Measurements from ENCODE around the gene GNG4. TPM values are rescaled to one million over a fixed set of nuclear protein-coding genes. Genes with fewer than 3 reads are reported as not detected.
A peak's percentile ranks its signal among the peaks of the same experiment; 100 is the strongest.

Gene GNG4
- total and polyA plus RNA-seq, 8 donors, result 0.56 to 20.4 (median 3.0) TPM

GRCh38 chr1:235502601-235503402 is 146.8 kb downstream of the GNG4 start:
- H3K9me3 ChIP-seq, result no peaks in the 10 kb centered on the region
- 9 to 11% methylated on average over 5 of the region's 5 CpGs for WGBS, 2 donors
- no peaks in the 10 kb centered on the region for H3K27me3 ChIP-seq
- peaks cover 7 to 16% (median 15%) of the 10 kb centered on the region in 3 donors for H3K4me1 ChIP-seq
- intact Hi-C loops (cut with DNase I), result no loop called here
- peak overlapping the region; percentile 2 to 85 (median 72) for H3K4me3 ChIP-seq
- TF ChIP-seq CTCF (IDR thresholded peaks at IDR 0.05), result no peak
- H3K27ac ChIP-seq, result peak overlapping the region; percentile 98 to 100 (median 98)
- H3K36me3 ChIP-seq, result no peaks in the 10 kb centered on the region
- DNase-seq (no peak), FAIRE-seq (no peak), ATAC-seq (no peak)

GRCh38 chr1:235500971-235501540 is 148.5 kb downstream of the GNG4 start:
- DNase-seq (no peak), FAIRE-seq (no peak), ATAC-seq (no peak)
- Histone ChIP-seq H3K4me1 (peaks cover 4 to 17% (median 10%) of the 10 kb centered on the region in 3 donors), H3K27ac (peak overlapping the region in 2 of 4 donors; percentile 7 to 98), H3K4me3 (no peak overlapping the region), H3K9me3 (no peaks in the 10 kb centered on the region), H3K27me3 (no peaks in the 10 kb centered on the region), H3K36me3 (no peaks in the 10 kb centered on the region)
- intact Hi-C loops (cut with DNase I), result no loop called here
- no peak for TF ChIP-seq CTCF (IDR thresholded peaks at IDR 0.05)
- WGBS, 2 donors, result 59 to 60% methylated on average over 5 of the region's 5 CpGs

Other genes with a start within 250 kb of the GNG4 start
- 10 to 100 TPM; 31.6 to 51.6 (median 41.7) TPM for gene B3GALNT2, start 145.3 kb downstream of the GNG4 start, total RNA-seq
- 10 to 100 TPM in 1 of 2 donors, 1 to 10 TPM in 1; 8.6 to 15.5 TPM for gene B3GALNT2, start 145.3 kb downstream of the GNG4 start, polyA plus RNA-seq
- gene LYST, start 217.1 kb upstream of the GNG4 start, total RNA-seq, result 10 to 100 TPM in 3 of 6 donors, 1 to 10 TPM in 3; 8.1 to 13.7 (median 9.7) TPM
- 1 to 10 TPM; 4.3 to 5.2 TPM for gene LYST, start 217.1 kb upstream of the GNG4 start, polyA plus RNA-seq

Data from pancreas (tissue), 10 donors.